ENCODE data around the gene SLC38A2.
A peak's percentile ranks its signal among the peaks of the same experiment; 100 is the strongest.
"Not testable (repeated sequence)": the region's sequence is repeated elsewhere in the genome, so short reads cannot be mapped to it uniquely, and the experiment has no call there.

SLC38A2 gene

DNA sequence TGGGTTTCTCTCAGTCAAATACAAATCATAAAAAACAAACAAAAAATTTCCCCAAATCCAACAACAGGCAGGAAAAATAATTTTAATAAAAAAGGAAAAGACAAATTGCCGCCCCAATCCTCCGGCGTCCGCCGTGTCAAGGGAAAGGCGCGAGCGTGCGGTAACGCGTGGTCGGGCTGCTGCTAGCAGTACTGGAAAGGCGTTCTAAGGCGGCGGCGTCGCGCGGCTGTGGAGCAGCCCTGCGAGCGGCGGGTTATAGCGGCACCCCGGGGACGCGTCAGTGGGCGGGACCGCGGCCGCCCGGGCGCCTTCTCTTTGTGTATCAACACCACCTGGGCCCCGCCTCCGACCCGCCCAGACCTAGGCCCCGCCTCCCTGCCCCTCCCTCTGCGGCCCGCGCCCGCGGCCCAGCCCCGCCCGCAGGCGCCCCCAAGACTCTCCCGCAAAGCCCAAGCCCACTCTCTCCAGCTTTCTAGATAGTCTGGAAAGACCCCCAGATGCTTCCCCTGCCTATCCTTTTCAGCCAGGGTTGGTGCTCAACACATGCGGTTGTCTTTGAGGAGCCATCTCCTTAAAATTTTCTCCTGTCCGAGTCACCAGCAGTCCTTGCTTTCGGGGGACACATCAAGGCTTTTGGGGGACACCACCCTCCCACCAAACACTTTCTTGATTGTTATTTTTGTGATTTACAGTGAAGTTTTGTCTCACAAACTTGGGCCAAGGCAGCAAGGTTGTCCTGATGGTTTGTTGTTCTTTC lies at the start of gene SLC38A2:
Gene SLC38A2, minus strand, starts transcription at position 230 of the 757 bp plus-strand sequence. CDS start 1,480 bp downstream, outside the sequence.
- peak; percentile 96 for DNase-seq

DNA sequence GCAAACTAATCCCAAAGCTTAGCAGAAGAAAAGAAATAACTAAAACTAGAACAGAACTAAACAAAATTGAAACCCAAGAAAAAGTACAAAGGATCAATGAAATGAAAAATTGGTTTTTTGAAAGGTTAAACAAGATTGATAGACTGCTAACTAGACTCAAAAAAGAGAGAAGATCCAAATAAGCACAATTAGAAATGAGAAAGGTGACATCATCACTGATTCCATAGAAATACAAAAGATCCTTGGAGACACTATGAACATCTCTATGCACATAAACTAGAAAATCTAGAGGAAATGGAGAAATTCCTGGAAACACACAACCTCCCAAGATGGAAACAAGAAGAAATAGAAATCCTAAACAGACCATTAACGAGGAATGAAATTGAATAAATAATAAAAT lies 47.1 kb upstream of the SLC38A2 start:
- no peak for DNase-seq

DNA sequence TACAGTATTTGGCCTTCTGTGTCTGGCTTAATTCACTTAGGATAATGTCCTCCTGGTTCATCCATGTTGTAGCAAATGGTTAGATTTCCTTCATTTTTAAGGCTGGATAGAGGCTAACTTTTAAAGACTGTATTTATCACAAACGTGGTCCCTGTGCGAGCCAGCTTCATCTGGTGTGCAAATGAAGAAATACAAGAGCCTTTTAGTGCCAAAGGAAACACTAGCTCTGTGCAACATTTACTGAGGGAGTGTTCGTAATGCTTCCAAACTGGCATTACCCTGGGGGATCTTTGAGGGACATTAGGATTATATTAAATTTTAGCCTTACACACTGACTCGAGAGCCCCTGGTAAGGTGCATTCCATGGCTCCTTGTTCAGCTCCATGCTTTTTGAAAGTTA lies 43.0 kb upstream of the SLC38A2 start:
- no peak for DNase-seq

DNA sequence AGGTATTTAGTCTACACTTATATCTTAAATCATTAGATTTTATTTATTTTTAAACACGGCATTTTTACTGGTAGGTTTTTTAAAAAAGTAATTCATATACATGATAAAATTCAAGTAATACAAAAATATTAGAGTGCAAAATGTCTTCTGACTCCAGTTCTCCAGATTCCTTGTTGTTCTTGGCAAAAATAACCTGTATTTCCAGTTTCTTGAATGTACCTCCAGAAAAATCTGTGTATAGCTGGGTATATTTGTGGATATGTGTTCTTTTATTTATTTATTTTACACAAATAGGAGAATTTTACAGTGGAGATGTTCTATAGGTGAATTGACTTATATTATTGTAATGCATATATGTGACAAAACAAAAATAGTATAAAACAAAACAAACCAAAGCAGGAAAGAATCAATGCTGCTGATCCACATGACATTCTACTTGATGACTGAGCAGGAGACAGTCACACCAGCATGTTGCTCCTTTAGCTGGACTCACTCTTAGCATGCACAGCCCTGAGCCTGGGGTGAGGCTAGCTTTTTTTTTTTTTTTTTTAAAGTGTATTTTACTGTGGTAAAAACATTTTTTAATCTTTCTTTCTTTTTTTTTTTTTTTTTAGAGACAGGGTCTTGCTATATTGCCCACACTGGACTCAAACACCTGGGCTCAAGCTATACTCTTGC lies 42.2 kb upstream of the SLC38A2 start:
- DNase-seq = no peak

DNA sequence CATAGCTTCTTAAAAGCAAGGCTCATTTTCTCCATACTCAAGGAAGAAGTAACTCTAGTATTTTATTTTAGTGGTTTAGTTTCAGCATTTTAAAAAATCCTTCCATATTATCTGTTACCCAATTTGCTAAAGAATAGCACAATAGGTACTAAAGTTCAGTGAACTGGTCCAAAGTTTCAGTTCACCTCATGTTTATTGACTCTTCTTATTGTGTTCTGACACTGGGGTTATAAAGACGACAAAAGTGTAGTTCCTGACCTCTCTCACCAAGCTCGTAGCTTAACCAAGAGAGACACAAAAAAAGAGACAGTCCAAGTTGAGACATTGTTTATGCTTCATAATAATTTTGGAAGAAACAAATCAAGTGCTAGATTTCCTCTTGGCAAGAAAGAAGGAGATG lies 40.8 kb upstream of the SLC38A2 start:
- no peak for DNase-seq

DNA sequence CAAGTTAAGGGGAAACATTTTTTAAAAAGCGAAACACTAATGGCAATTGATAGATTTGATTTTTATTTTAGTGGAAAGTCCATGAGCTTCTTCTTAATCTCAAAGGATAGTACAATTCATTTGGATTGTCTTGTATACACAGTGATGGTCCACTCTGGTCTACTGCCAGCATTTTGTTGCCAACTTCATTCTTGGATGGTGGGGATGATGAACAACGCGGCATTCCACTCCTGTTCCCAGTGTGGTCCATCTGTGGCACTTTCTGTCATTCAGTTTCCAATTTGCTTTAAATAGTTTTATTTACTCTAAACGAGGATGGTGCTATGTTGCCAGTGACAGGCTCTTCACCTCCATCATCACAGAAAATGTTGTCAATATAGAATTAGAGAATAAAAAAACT lies 40.3 kb upstream of the SLC38A2 start:
- no peak for DNase-seq

DNA sequence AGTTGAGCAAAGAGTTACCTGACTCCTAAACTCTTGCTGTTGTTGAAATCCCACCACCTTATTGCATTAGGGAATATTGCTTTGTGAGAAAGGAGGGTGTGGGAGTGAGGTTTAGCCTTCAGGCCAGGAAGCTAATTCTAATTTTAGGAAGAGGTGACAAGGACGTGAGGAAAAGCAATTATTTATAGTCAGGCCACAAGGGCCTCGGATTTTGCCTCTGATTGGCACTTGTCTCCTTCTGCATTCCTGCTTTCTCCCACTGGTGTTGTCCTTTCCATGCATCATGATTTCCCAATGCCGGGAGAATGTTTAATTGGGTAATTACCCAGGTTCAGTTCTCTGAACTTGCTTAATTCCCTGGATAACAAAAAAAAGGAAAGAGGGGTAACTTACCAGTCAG lies 37.9 kb upstream of the SLC38A2 start:
- no peak for DNase-seq

DNA sequence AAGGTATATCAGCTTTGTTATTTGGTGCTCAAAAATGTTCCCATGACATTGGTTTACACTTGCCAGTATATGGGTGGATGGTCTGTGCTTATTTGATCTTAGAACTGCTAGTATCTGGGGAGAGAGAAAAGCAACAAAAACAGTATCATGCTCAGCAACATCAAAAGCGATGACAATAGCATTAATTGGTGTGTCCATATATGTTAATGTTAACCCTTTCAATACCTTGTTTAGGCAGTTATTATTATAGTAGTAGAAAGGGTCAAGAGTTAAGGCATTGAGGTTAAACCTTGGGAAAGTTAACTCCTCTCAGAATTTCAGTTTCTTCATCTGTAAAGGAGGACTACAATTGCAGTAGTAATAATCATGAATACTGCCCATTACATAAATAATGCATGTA lies 37.4 kb upstream of the SLC38A2 start:
- no peak for DNase-seq

DNA sequence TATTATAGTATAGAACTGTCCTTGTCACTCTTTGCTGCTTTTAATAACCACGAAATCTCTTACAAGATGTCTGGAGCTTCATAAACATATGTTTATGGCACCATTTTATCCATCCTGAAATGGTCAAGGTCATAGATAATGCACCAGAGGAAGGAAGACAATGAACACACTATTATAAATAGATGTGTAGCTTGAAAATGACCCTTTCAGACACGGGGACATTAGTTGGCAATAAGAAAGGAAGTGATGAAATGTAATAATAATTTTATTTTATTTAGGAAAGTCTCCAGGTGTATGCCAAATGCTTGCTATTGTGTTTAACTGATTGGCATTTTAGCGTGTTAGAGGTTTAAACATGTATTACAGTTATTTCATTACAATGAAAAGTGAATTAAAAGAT lies 36.8 kb upstream of the SLC38A2 start:
- no peak for DNase-seq

DNA sequence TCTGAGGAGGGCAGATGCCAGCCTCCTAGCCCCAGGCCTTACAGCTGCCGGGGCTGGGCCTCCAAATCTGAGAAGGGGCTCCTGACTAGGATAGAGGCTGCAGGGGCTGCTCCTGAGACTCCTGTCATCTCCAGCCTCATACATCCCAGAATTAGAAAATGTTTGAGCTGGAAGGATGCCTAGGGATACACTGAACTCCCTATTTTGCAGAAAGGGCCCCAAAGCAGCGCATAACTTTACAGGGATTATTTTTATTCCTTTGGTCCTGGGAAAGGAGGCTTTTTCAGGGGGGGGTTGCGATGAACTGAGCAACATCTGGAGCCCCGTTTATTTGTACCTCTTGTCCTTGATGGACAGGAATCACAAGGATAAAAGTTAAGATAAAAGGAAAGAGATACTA lies 35.9 kb upstream of the SLC38A2 start:
- DNase-seq = no peak

DNA sequence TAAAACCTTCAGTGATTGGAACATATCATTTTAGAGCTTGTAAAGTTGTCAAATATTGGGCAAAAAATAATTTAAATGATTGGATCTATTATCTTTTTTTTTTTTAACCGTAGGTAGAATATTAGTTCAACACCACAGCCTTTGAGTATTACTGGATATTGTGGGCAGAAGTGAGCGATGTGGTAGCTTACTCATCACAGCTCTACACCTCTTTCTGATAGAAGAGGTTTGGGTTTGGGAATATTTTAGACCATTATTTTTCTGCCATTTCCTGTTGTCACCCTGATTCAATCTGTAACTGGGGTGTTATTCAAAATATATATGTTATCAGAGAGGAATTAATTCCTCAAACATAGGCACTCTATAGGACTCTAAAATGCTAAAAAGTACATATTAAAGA lies 34.8 kb upstream of the SLC38A2 start:
- DNase-seq = no peak

DNA sequence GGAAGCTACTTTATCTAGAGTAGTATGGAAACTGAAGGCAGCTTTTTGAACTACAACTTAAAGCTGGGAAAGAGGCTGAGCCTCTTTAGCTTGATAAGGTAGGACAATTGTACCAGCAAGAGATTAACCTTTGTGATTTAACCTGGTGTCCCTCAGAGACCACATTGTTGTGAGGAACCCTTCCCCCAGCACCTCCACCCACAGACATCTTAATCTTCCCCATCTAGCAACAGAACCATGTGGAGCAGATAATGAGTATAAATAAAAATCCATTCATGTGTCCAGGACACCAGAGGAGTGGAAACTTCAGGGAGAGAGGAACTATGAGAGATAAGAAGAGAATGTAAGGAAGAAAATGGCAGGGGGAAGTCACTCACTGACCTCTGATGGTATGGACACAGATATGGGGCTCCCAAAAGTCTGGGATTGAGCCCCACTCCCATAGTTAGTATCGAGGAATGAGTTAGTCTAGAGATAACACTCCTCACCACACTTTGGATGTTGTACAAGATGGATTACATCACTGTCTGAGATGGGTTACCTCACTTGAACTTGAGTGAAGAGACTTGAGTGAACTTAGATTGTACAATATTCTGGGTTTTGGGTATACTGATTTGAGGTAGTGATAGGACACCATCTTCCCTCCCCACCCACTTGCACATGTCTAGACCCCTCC lies 33.9 kb upstream of the SLC38A2 start:
- DNase-seq = no peak

DNA sequence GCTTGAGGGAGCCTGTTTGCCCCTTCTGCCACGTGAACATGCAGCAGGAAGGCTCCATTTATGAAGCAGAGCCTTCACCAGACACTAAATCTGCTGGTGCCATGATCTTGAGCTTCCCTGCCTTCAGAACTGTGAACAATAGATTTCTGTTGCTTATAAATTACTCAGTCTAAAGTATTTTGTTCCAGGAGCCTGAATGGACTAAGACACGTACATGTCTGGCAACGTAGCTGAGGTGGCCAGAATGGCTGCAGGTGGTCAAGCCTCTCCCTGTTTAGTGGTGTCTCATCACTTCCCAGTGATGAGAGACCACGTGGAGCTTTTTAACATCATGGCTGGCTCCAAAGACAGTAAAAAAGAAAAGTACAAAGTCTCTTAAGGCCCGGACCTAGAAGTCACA lies 32.2 kb upstream of the SLC38A2 start:
- no peak for DNase-seq

DNA sequence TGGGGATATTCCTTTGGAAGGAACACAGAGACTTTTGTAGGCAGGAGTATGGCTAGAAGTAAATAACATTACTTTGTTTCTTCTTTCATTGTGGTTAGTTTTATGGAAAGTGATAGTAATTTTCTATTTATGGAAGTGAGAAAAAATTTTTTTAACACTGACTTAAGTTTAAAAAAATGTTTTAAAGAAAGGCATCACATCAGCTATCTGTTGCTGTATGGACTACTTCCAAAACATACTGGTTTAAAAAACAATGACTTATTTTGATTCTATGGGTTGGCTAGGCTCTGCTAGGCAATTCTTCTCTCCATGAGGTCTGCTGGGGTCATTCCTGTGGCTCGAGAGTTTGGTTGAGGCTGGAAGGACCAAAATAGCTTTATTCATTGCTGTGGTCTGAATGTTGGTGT lies 31.7 kb upstream of the SLC38A2 start:
- DNase-seq = no peak

DNA sequence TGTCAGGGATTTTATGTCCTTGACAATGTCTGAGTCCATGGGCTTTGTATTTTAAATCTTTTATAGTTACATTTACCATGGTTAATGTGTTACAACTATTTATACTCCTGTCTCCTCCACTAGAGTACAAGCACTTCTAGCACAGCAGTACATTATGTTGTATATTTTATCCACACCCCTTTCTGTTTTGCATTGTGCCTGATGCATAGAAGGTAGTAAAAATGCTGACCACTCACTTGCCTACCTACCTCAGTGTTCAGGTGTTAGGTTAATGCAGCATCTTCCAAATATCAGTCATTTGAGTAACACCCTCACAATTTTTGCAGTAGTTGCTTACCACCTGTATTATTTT lies 31.1 kb upstream of the SLC38A2 start:
- no peak for DNase-seq

DNA sequence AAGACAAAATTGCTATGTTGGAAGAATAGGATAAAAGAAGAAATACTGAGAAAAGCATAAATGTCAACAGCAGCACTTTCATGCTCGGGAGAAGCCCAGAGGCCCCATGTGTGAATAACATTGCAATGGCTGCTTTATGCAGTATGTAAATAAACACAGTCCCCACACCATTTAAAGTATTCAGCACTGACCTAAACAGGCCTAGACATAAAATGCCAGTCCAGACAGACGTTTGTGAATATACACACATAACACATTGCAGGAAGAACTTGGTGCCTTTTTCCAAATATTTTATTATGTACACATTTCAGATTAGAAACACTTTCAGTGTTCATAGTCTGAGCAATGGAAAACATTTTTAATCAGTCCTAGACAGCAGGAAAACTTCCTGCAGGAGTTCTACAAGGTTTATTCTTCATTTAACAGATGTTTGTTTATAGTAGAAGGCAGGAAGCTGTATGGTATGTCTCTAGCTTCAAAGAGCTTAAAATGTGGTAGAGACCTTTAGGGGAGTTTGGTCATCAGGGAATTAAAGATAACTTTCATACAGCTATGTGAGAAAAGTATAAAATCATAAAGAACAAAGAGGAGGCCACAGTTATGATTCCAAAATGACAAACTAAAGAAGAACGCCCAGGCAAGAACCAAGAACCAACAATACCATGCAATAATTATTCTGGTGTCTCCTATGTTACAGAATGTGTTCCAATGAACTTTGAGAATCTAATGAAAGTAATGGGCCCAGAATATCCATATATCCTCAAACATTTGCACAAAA lies 30.6 kb upstream of the SLC38A2 start:
- no peak for DNase-seq

DNA sequence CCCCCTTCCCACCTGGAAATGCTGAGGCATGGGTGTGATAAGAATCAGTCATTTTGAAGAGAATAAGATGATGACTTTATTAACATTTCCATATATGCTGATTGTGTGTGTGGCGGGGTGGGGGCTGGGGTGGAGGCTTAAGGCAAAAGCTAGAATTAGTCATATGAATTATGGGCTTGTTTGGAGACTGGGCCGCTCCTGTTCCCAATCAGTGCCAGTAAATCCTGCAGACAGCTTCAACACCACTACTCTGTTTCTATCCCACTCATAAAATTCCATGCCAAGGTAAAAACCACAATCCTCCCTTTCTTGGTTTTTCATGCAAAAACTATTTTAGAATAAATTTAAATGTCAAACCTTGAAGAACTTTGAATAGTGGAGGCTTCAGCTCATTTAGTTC lies 29.9 kb upstream of the SLC38A2 start:
- DNase-seq = no peak

DNA sequence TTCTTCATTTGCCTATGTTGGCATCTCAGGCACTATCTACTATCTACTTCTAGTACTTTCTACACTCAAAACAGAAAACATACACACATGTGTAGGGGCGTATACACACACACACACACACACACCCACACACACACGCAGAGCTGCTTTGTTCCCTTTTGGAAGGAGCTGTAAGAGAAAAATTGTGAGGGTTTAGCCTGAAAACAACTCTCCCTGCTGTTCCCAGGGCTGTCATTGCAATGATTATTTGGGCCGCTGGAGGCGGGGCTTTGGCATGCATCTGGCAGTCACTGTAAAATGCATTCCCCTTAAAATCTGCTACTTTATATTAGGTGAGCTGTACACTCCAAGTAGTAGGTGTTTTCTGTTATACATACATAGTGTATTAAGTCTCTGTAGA lies 29.1 kb upstream of the SLC38A2 start:
- no peak for DNase-seq

DNA sequence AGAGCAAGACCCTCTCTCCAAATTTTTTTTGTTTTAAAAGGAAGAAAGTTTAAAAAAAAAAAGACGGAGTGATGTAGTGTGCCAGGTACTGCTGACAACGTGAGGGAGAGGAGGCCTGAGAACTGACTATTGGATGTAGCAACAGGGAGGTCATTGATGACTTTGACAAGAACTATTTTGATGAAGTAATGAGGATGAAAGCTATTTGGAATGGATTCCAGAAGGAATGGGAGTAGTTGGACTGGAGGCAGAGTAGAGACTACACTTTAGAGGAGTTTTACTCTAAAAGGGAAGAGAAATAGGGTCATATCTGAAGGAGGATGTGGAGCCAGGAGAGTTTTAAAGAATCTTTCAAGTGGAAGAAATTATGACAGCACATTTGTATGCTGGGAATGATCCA lies 27.8 kb upstream of the SLC38A2 start:
- DNase-seq = no peak

DNA sequence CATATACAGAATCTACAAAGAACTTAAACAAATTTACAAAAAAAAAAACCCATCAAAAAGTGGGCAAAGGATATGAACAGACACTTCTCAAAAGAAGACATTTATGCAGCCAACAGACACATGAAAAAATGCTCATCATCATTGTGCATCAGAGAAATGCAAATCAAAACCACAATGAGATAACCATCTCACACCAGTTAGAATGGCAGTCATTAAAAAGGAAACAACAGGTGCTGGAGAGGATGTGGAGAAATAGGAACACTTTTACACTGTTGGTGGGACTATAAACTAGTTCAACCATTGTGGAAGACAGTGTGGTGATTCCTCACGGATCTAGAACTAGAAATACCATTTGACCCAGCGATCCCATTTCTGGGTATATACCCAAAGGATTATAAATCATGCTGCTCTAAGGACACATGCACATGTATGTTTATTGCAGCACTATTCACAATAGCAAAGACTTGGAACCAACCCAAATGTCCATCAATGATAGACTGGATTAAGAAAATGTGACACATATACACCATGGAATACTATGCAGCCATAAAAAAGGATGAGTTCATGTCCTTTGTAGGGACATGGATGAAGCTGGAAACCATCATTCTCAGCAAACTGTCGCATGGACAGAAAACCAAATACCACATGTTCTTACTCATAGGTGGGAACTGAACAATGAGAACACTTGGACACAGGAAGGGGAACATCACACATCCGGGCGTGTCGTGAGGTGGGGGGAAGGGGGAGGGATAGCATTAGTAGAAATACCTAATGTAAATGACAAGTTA lies 27.1 kb upstream of the SLC38A2 start:
- DNase-seq = not testable (repeated sequence)

DNA sequence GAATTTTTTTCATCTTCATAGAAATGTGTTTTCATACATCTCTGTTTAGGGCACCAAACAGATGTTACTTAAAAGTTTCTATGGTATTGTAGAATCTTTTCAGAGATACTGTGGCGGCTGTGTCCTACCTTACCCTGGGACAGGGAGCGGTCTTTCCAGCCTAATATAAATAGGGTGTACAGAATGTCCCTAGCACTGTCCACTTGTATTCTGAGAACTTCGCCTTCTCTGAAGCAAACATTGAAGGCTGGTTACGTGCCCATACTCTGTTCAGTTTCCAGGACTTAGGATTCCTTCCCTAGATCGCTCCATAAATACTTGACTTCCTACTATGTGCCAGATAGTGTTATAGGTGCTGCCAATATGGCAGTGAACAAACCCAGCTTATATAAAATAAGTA lies 24.3 kb upstream of the SLC38A2 start:
- DNase-seq = no peak

DNA sequence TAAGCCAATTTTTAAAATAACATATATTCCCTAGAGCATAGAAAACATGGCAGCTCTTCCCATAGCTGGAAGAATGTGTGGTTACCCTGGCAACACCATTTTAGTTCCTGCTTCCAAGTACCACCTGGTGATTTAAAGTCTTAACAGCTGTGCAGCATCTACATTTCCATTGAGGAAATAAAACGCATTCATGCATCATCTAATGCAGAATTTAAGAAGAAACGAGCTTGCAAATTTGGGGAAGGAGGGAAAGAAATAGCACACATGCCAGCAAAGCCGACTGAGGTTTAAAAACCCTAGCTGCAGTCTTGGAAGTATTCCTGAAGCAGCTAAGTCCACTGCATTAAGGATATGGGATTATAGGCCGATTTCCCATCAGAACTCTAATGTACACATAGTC lies 22.8 kb upstream of the SLC38A2 start:
- no peak for DNase-seq

DNA sequence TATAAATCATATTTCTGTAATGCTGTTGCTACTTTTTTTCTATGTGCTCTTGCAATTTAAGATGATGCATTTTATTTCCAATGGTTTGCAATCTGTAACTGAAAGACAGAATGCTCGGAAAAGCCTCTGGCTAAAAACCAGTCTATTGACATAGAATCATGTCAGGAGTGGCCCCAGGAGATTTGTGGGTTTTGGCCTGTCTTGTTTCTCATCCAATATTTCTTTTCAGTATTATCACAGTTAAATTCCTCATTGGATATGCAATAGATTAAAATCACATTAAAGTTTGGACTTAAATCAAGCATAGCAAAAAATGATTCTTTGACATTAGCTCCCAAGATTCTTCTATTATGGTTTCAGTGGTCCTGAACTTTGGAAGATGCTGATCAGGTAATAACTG lies 19.1 kb upstream of the SLC38A2 start:
- no peak for DNase-seq

Measured in midbrain (tissue), 1 donor.